HG03439 (cell line): ENCODE results near the gene SUSD4.
"Not testable (repeated sequence)": the region's sequence is repeated elsewhere in the genome, so short reads cannot be mapped to it uniquely, and the experiment has no call there.

ENCODE experiments used
- ATAC-seq: cut with Tn5 transposase; IDR thresholded peaks from one replicate; pipeline ENCODE4 v1.9.1; 2021; ENCODE audit warnings: mild to moderate bottlenecking, moderate library complexity; ENCODE audit not compliant: unreplicated experiment

The SUSD4 gene

GRCh38 chr1:223363856-223364684 is at the start of gene SUSD4:
TSS of gene SUSD4 (minus strand) at chr1:223364176. CDS start at chr1:223363425, 751 bp downstream.
- ATAC-seq = no peak

GRCh38 chr1:223413216-223413615 is 49.2 kb upstream of the SUSD4 start:
- no peak for ATAC-seq

- ATAC-seq = no peak
Measured at GRCh38 chr1:223411710-223412109, 47.7 kb upstream of the SUSD4 start.

- ATAC-seq = no peak
Measured at GRCh38 chr1:223411309-223411708, 47.3 kb upstream of the SUSD4 start.

- no peak for ATAC-seq
Measured at GRCh38 chr1:223410036-223410435, 46.1 kb upstream of the SUSD4 start.

GRCh38 chr1:223405507-223405906 is 41.5 kb upstream of the SUSD4 start:
- ATAC-seq = no peak

- no peak for ATAC-seq
Measured at GRCh38 chr1:223403184-223403815, 39.3 kb upstream of the SUSD4 start.

GRCh38 chr1:223402790-223403142 is 38.8 kb upstream of the SUSD4 start:
- ATAC-seq = no peak

GRCh38 chr1:223401873-223402789 is 38.2 kb upstream of the SUSD4 start:
- ATAC-seq = no peak

- not testable (repeated sequence) for ATAC-seq
Measured at GRCh38 chr1:223399393-223399792, 35.4 kb upstream of the SUSD4 start.

- ATAC-seq = no peak
Measured at GRCh38 chr1:223394706-223395105, 30.7 kb upstream of the SUSD4 start.

GRCh38 chr1:223394242-223394641 is 30.3 kb upstream of the SUSD4 start:
- ATAC-seq = no peak

GRCh38 chr1:223393275-223394214 is 29.6 kb upstream of the SUSD4 start, which contains the start of gene CCDC185:
TSS of gene CCDC185 (plus strand) at chr1:223393415. CDS start at chr1:223393476, 61 bp downstream.
- no peak for ATAC-seq

GRCh38 chr1:223390618-223391017 is 26.6 kb upstream of the SUSD4 start:
- ATAC-seq = no peak

- no peak for ATAC-seq
Measured at GRCh38 chr1:223386013-223386412, 22.0 kb upstream of the SUSD4 start.

- ATAC-seq = no peak
Measured at GRCh38 chr1:223378754-223379153, 14.8 kb upstream of the SUSD4 start.

GRCh38 chr1:223374064-223374610 is 10.2 kb upstream of the SUSD4 start:
- ATAC-seq = no peak

- no peak for ATAC-seq
Measured at GRCh38 chr1:223364685-223365382, 858 bp upstream of the SUSD4 start.
